Suppressor macrophage (primary cell): ENCODE data around the gene ALAS1.

Experiments used
- DNase-seq, 4 experiments: peaks; one replicate each; pipeline ENCODE4 v3.0.0-alpha.2; 2020 to 2022

ALAS1 gene

GRCh38 chr3:52198643-52199608, 966 bp downstream of the ALAS1 start:
- peak in 2 of 4 experiments; percentile 23 to 37 for DNase-seq

- DNase-seq = peak in 2 of 4 experiments; percentile 48 to 58
Measured at GRCh38 chr3:52200981-52201679, 3.2 kb downstream of the ALAS1 start.

- DNase-seq = peak; percentile 71 to 92 (median 84)
Measured at GRCh38 chr3:52202384-52203077, 4.6 kb downstream of the ALAS1 start.

- DNase-seq = no peak
Measured at GRCh38 chr3:52203701-52204100, 5.7 kb downstream of the ALAS1 start.

GRCh38 chr3:52204337-52205073, 6.5 kb downstream of the ALAS1 start:
- peak; percentile 71 to 89 (median 85) for DNase-seq

GRCh38 chr3:52205727-52206372, 7.9 kb downstream of the ALAS1 start:
- DNase-seq = no peak

GRCh38 chr3:52208556-52208955, 10.6 kb downstream of the ALAS1 start:
- no peak for DNase-seq

GRCh38 chr3:52210037-52210436, 12.1 kb downstream of the ALAS1 start:
- no peak for DNase-seq

- DNase-seq = peak; percentile 53 to 84 (median 74)
Measured at GRCh38 chr3:52210550-52211046, 12.6 kb downstream of the ALAS1 start.

GRCh38 chr3:52211268-52211891, 13.4 kb downstream of the ALAS1 start:
- DNase-seq = no peak

GRCh38 chr3:52213005-52213404, 15.0 kb downstream of the ALAS1 start:
- DNase-seq = no peak

GRCh38 chr3:52213901-52214300, 15.9 kb downstream of the ALAS1 start:
- no peak for DNase-seq

GRCh38 chr3:52215351-52215750, 17.4 kb downstream of the ALAS1 start:
- no peak for DNase-seq

- no peak for DNase-seq
Measured at GRCh38 chr3:52216585-52217408, 18.8 kb downstream of the ALAS1 start.

GRCh38 chr3:52217409-52217805, 19.4 kb downstream of the ALAS1 start:
- DNase-seq = no peak

GRCh38 chr3:52218026-52218425, 20.1 kb downstream of the ALAS1 start:
- no peak for DNase-seq

- no peak for DNase-seq
Measured at GRCh38 chr3:52218454-52218853, 20.5 kb downstream of the ALAS1 start.

GRCh38 chr3:52218937-52219650, 21.1 kb downstream of the ALAS1 start:
- no peak for DNase-seq

- peak; percentile 86 to 92 (median 90) for DNase-seq
Measured at GRCh38 chr3:52220380-52221026, 22.5 kb downstream of the ALAS1 start.
